Breast epithelium (tissue), 4 donors: Measurements from ENCODE around the gene TMEM217. TPM values are rescaled to one million over a fixed set of nuclear protein-coding genes. Genes with fewer than 3 reads are reported as not detected.

Source experiments
- DNase-seq, 2 donors: peaks; one replicate each; pipeline ENCODE4 v3.0.0-alpha.2; 2019; ENCODE audit warnings: low spot score in 2 of 2
- H3K27ac ChIP-seq, 2 donors: fragments of 200-600 bp; sonication (generic) in 1 of 2; one replicate each; pipeline ENCODE4 v1.5.1; 2016 to 2019; ENCODE audit warnings: mild to moderate bottlenecking in 1 of 2
- H3K27me3 ChIP-seq, 2 donors: fragments of 200-600 bp; sonication (generic) in 1 of 2; one replicate each; pipeline versions ENCODE4 v1.5.1 to v1.6.0; 2017 to 2019; ENCODE audit warnings: control low read depth in 1 of 2, mild to moderate bottlenecking in 1 of 2
- H3K36me3 ChIP-seq: fragments of 200-600 bp; one replicate; pipeline ENCODE4 v1.5.1; 2019
- H3K4me1 ChIP-seq, 2 donors: fragments of 200-600 bp; sonication (generic); one replicate each; pipeline ENCODE4 v1.5.1; 2016 to 2019; ENCODE audit warnings: control low read depth in 1 of 2
- H3K4me3 ChIP-seq, 3 donors: fragments of 200-600 bp; sonication (generic); 1 replicate in 2 of 3; 2 replicates in 1 of 3; pipeline ENCODE4 v1.5.1; 2016 to 2019; ENCODE audit warnings: mild to moderate bottlenecking in 3 of 3, moderate library complexity in 2 of 3
- H3K9me3 ChIP-seq, 2 donors: fragments of 200-600 bp; sonication (generic) in 1 of 2; one replicate each; pipeline ENCODE4 v1.5.1; 2016 to 2019; ENCODE audit warnings: control low read depth in 1 of 2
- CTCF ChIP-seq, 3 donors: fragments of 450-650 bp; IDR thresholded peaks; one replicate each; pipeline ENCODE4 v1.5.1; 2016 to 2017; ENCODE audit warnings: antibody characterized with exemption in 3 of 3, mild to moderate bottlenecking in 3 of 3, moderate library complexity in 3 of 3
- POLR2A ChIP-seq: fragments of 450-650 bp; IDR thresholded peaks from one replicate; pipeline ENCODE4 v1.6.1; 2016; ENCODE audit warnings: antibody characterized with exemption, mild to moderate bottlenecking, moderate library complexity
- POLR2AphosphoS5 ChIP-seq, 3 donors: sonication (generic); formaldehyde crosslinking; IDR thresholded peaks; one replicate each; pipeline ENCODE4 v1.6.1; 2017; ENCODE audit warnings: antibody characterized with exemption in 3 of 3
- intact Hi-C: fragments of 100-400 bp; cut with DNase I; formaldehyde crosslinking; loops from one replicate; pipeline ENCODE4 v1.15.1; 2023; ENCODE audit warnings: low total_unique reads
- total RNA-seq, 3 donors: library from RNA; depleted of rRNA; stranded (reverse); fragments of >200 nt; gene quantifications; one replicate each; pipeline ENCODE4 v1.1.0, GENCODE V29; 2016

Gene TMEM217
- total RNA-seq, 3 donors from 2014 or later = 0.66 to 1.0 TPM; not detected in 1

GRCh38 chr6:37206622-37207021 is 51.3 kb downstream of the TMEM217 start:
- H3K4me3 ChIP-seq = no peak overlapping the region
- H3K27me3 ChIP-seq = no peaks in the 10 kb centered on the region
- no peak for DNase-seq
- H3K4me1 ChIP-seq = no peaks in the 10 kb centered on the region
- H3K27ac ChIP-seq = no peak overlapping the region
- H3K36me3 ChIP-seq = no peaks in the 10 kb centered on the region
- TF ChIP-seq POLR2A = no peak
- no peak for TF ChIP-seq POLR2AphosphoS5 (IDR thresholded peaks at IDR 0.05)
- TF ChIP-seq CTCF (IDR thresholded peaks at IDR 0.05) = no peak
- no peaks in the 10 kb centered on the region for H3K9me3 ChIP-seq
- intact Hi-C loops = no loop called here

- no peaks in the 10 kb centered on the region for H3K36me3 ChIP-seq
- H3K9me3 ChIP-seq = no peaks in the 10 kb centered on the region
- TF ChIP-seq POLR2AphosphoS5 (IDR thresholded peaks at IDR 0.05) (no peak), CTCF (IDR thresholded peaks at IDR 0.05) (no peak), POLR2A (no peak)
- no peaks in the 10 kb centered on the region for H3K4me1 ChIP-seq
- H3K4me3 ChIP-seq = no peak overlapping the region
- intact Hi-C loops = no loop called here
- H3K27me3 ChIP-seq = no peaks in the 10 kb centered on the region
- no peak overlapping the region for H3K27ac ChIP-seq
- DNase-seq = no peak
Observed at GRCh38 chr6:37205997-37206340, 52.0 kb downstream of the TMEM217 start.

- H3K9me3 ChIP-seq = no peaks in the 10 kb centered on the region
- no peaks in the 10 kb centered on the region for H3K27me3 ChIP-seq
- H3K27ac ChIP-seq = no peak overlapping the region
- H3K36me3 ChIP-seq = no peaks in the 10 kb centered on the region
- TF ChIP-seq POLR2A (no peak), POLR2AphosphoS5 (IDR thresholded peaks at IDR 0.05) (no peak), CTCF (IDR thresholded peaks at IDR 0.05) (no peak)
- intact Hi-C loops = no loop called here
- DNase-seq = no peak
- H3K4me3 ChIP-seq = no peak overlapping the region
- H3K4me1 ChIP-seq = no peaks in the 10 kb centered on the region
Observed at GRCh38 chr6:37205175-37205996, 52.6 kb downstream of the TMEM217 start.

- DNase-seq = no peak
- Histone ChIP-seq H3K36me3 (no peaks in the 10 kb centered on the region), H3K4me1 (no peaks in the 10 kb centered on the region), H3K27me3 (no peaks in the 10 kb centered on the region), H3K9me3 (no peaks in the 10 kb centered on the region), H3K27ac (no peak overlapping the region), H3K4me3 (no peak overlapping the region)
- intact Hi-C loops = no loop called here
- no peak for TF ChIP-seq POLR2AphosphoS5 (IDR thresholded peaks at IDR 0.05)
- TF ChIP-seq CTCF (IDR thresholded peaks at IDR 0.05) = no peak
- TF ChIP-seq POLR2A = no peak
Observed at GRCh38 chr6:37204014-37204751, 53.8 kb downstream of the TMEM217 start.
